ELR (cell line): ENCODE measurements around the gene RAPGEFL1.
"Not testable (repeated sequence)": the region's sequence is repeated elsewhere in the genome, so short reads cannot be mapped to it uniquely, and the experiment has no call there.

Experiments
- DNase-seq: peaks from one replicate; pipeline ENCODE4 v3.0.0-alpha.2; 2015; ENCODE audit warnings: low read depth

RAPGEFL1 gene, protein sequence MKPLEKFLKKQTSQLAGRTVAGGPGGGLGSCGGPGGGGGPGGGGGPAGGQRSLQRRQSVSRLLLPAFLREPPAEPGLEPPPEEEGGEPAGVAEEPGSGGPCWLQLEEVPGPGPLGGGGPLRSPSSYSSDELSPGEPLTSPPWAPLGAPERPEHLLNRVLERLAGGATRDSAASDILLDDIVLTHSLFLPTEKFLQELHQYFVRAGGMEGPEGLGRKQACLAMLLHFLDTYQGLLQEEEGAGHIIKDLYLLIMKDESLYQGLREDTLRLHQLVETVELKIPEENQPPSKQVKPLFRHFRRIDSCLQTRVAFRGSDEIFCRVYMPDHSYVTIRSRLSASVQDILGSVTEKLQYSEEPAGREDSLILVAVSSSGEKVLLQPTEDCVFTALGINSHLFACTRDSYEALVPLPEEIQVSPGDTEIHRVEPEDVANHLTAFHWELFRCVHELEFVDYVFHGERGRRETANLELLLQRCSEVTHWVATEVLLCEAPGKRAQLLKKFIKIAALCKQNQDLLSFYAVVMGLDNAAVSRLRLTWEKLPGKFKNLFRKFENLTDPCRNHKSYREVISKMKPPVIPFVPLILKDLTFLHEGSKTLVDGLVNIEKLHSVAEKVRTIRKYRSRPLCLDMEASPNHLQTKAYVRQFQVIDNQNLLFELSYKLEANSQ

DNA sequence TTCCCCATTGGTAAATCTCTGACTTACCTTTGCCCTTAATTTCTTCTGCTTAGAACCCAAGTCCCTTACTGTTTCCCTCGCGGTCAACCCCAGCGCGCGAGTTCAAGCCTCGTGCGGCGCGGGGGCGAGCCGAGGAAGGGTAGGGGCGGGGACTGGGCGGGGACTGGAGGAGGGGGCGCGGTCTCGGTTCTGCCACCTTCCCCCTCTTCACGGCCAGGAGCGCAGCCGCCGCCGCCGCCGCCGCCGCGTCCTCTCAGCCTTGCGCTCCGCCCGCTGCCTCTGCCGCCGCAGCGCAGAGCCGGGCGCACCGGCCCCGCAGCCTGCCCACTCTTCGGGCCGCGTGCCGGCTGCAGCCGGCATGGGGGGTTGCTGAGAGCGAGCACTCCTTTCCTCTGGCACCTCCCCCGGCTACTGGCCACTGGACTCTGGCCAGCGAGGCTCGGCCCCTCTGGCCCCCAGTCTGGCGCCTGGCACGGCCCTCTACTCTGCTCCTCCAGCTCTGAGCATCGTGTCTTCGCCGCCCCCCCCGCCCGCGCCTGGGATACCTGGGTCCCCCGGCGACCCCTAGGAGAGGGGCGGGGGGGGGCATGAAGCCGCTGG is at the start of gene RAPGEFL1:
TSS of gene RAPGEFL1 (plus strand) at position 196 of the 600 bp plus-strand sequence. CDS start at position 588, 392 bp downstream.
- peak; percentile 71 for DNase-seq

DNA sequence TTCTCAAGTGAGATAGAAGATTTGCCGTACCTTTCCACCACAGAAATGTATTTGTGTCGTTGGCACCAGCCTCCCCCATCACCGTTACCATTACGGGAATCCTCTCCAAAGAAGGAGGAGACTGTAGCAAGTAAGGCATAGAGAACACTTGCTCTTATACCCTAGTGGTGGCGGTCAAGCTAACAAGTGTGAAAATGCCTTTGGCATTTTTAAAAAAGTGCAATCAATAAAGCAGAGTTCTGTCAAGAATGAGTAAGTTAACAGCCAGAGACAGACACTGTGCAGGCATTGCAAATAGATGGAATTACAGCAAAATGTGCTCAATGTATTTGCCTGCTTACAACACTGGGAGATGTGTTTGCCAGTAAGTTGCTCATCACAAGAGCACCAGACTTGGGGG is 47.8 kb upstream of the RAPGEFL1 start:
- no peak for DNase-seq

DNA sequence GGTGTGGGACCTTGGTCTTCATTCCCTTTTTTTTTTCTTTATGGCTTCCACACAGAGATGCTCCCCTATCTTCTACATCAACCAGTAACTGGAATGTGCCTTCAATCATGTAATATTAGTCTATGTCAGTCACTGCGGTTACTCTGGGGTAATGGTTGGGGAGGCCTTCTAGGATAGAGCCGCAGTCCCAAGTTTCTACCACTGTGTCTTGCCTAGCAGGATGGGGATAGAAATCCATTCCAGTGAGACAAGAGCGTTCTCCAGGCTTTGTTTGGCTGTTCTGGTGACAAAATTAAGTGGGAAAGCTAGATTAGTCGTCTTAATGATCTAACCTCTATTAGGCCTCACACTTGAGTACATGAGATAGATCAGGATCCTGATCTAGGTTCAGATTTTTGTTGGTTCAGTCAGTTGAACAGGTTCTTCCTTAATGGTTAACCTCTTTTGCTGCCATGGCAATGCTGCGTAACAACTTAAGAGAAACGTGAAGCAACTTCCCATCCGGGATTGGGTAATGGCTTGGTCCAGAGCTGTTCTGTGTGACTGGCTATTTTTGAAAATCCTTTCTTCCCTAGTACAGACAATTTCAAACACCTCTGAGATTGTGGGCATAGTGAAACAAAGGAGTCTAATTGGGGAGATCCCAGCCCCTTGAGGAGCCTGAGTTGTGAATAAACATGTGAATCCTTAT is 46.8 kb upstream of the RAPGEFL1 start:
- DNase-seq: no peak

DNA sequence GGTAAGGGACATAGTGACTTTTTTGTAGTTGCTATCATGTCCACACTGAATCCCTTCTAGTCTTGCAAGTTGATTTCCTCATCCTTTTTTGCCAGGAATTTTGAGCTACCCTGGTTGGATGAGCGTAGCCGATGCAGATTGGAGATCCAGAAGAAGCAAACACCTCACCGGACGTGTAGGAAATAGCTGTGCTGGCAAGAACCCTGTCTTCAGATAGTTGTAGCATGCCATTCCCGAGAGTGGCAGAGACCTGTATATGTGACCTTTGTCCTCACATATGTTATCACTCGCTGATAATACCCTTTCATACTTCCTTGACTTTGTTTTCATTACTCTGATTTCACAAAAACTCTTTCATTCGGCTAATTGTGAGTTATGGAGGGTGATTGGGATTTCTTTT is 43.1 kb upstream of the RAPGEFL1 start:
- no peak for DNase-seq

DNA sequence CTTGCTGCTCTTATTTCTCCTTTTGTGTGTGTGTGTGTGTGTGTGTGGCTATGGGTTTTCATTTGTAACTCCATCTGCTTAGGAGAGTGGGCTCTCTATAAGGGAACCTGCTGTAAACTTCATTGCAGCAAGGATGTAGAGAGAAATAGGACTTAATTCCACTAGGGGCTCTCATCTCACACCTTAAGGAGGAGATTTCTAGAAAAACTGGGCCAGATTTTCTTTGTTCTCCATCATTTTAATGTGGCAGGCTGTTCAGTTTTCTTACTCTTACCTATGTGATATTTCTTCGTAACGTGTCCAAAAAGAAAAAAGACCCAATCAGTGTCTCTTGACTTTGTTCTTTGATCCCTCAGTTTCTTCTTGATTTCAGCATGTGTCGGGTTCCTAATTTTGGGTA is 41.5 kb upstream of the RAPGEFL1 start:
- no peak for DNase-seq

DNA sequence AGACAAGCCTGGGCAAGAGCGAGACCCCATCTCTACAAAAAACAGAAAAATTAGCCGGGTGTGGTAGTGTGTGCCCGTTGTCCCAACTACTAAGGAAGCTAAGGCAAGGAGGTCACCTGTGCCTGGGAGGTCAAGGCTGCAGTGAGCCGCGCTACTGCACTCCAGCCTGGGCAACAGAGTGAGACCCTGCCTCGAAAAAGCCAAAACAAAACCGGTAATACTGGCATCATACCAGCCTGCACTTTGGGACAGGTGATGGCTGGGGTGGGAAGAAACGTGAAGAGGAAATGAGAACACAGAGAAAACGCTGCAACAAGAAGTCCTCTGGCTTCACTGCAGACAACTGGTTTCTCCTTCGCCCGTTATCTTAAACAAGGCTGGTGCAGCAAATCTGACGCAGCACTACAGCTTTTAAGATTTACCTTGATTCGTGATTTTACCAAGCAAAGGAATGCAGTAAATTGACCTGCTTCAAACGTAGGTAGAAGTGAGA is 37.7 kb upstream of the RAPGEFL1 start:
- no peak for DNase-seq

DNA sequence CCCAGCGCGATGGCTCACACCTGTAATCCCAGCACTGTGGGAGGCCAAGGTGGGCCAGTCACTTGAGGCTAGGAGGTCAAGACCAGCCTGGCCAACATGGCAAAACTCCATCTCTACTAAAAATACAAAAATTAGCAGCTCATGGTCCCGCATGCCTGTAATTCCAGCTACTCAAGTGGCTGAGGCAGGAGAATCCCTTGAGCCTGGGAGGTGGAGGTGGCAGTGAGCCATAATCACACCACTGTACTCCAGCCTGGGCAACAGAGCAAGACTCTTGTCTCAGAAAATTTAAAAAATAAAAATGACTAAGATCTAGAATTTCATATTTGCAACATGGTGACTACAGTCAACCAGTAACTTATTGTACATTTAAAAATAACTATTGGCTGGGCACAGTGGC is 34.1 kb upstream of the RAPGEFL1 start:
- not testable (repeated sequence) for DNase-seq

DNA sequence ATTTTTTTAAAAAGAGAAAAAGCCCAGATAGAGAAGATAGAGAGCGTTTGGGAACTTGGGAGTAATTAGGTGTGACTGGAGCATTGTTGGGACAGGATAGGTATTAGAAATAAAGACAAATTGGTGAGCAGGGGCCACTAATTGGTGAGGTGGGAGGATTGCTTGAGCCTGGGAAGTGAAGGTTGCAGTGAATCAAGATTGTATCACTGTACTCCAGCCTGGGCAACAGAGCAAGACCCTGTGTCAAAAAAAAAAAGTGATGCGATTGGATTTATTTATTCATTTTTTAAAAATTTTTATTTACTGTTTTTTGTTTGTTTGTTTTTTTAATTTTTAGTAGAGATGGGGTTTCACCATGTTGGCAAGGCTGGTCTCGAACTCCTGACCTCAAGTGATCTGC is 31.8 kb upstream of the RAPGEFL1 start:
- no peak for DNase-seq

DNA sequence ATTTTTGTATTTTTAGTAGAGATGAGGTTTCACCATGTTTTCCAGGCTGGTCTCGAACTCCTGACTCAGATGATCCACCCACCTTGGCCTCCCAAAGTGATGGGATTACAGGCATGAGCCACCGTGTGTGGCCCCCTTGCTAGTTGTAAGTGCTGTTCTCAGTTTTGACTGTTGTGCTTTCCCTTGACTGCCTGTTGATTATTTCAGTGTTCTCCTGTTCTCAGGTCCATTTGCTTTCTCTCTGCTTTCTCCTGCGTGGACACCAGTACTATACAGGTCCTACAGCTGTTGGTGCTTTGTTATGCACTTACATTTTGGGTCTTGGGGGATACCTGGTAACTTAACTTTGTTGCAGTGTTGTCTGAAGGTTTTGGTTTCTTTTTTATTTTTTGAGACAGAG is 28.7 kb upstream of the RAPGEFL1 start:
- no peak for DNase-seq

DNA sequence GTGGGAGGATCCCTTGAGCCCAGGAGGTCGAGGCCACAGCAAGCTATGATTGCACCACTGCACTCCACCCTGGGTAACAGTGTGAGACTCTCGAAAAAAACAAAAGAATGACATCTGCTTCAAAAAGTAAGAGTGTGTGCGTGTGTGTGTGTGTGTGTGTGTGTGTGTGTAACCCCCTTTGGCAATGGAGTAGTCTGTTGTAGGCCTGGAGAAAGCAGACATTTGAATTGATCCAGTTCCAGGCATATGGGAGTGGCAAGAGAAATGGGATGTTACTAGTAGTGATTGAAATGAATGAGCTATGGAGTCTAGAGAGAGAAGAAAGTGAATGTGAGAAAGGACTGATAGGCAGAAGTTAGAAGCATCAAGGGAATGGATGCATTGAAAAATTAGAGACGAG is 27.0 kb upstream of the RAPGEFL1 start:
- DNase-seq: no peak

DNA sequence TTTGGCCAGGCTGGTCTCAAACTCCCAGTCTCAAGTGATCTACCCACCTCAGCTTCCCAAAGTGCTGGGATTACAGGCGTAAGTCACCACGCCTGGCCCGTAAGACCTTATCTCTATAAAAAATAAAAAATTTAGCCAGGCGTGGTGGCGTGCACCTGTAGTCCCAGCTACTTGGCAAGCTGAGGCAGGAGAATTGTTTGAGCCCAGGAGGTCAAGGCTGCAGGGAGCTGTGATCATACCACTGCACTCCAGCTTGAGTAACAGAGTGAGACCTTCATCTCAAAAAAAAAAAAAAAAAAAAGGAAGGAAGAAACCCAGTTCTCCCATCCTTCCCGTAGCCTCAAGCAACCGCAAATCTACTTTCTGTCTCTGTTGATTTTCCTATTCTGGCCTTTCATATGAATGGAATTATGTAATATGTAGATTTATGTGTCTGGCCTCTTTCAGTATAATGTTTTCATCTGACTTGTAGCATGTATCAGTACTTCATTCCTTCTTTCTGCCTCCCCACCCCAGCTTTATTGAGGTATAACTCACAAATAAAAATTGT is 25.8 kb upstream of the RAPGEFL1 start:
- no peak for DNase-seq

DNA sequence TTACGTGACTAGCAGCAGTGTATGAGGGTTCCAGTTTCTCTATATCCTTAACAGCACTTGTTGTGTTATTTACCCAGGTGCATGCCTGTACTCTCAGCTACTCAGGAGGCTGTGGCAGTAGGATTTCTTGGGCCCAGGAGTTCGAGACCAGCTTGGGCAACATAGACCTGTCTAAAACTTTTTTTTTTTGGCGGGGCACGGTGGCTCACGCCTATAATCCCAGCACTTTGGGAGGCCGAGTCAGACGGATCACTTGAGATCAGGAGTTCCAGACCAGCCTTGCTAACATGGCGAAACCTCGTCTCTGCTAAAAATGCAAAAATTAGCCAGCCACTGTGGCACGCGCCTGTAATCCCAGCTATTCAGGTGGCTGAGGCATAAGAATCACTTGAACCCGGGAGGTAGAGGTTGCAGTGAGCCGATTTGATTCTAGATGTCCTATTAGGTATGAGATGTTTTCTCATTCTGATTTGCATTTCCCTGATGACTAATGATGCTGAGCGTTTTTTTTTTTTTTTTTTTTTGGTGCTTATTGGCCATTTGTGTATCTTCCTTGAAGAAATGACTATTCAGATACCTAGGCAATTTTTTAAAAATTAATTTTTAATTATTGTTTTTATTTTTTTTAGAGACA is 23.6 kb upstream of the RAPGEFL1 start:
- peak; percentile 26 for DNase-seq

DNA sequence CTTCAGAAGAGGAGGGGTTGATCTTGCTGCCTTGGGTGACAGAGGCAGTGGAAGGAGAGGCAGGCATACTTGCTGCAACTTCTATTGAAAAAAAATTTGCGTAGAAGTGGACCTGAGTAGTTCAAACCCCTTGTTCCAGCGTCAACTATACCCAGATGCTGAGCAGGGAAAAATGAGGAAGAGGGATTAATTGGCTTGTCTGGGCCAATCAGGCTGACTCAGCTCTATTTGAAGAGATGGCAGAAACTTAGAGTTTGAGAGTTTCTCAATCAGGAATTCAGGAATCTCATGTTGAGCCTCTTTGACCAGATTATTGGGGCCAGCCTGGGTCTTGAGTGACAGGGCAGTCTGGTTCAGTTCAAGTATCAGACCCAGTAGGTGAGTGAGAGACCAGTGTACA is 19.3 kb upstream of the RAPGEFL1 start:
- no peak for DNase-seq

DNA sequence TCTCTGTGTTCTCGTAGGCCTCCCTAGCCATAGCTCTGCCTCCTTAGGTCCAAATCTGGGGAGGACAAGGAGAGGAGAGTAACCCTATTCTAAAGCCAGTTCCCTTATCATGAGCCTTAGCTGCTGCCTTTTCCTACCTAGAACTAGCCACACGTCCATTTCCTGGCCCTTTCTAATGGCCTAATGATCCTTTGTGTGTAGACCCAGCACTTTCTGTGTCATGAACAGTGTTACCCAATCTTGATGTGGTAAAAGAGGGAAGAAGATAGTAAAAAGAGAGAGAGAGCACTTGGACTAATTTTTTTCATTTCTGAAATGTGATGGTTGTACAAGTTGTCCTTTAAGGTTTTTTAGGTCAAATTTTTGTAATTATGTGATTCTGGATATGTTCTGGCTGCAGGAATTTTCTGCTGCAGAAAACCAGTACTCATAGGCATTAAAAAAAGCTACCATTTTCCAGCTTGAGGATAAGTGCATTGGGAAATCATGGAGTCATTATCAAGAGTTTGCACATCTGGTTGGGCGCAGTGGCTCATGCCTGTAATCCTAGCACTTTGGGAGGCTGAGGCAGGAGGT is 18.7 kb upstream of the RAPGEFL1 start:
- no peak for DNase-seq

DNA sequence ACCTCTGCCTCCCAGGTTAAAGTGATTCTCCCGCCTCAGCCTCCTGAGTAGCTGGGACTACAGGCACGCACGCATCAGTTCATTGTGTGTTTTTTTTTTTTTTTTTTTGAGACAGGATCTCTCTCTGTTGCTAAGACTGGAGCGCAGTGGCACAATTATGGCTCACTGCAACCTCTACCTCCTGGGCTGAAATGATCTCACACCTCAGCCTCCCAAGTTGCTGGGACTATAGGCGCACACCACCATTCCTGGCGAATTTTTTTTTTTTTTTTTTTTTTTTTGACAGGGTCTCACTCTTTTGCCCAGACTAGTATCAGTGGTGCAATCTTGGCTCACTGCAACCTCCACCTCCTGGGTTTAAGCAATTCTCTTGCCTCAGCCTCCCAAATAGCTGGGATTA is 17.8 kb upstream of the RAPGEFL1 start:
- no peak for DNase-seq

DNA sequence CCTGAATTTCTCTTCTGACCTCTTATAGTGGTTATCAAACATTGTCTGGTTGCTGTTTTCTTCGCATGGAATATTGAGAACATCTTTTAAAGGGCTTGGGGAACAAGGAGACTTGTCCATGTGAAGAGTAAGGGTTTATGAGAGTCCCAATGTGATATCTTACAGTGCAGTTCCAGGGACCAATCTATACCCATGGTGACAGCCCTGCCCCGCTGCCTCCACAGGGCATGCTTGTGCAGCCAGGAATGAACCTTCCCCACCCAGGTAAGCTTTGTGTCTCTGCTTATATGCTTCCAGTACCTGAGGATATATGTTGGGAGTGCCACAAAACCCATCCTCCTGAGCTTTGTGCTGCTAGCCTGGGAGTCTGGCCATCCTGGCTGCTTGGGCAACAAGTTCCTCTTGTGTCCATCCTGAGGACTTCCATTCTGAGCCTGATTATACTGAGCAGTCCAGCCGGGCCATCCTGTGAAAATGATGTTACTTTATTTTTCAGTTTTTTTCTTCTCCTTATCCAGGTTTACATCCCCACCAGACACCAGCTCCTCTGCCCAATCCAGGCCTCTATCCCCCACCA is 9.5 kb upstream of the RAPGEFL1 start:
- no peak for DNase-seq

DNA sequence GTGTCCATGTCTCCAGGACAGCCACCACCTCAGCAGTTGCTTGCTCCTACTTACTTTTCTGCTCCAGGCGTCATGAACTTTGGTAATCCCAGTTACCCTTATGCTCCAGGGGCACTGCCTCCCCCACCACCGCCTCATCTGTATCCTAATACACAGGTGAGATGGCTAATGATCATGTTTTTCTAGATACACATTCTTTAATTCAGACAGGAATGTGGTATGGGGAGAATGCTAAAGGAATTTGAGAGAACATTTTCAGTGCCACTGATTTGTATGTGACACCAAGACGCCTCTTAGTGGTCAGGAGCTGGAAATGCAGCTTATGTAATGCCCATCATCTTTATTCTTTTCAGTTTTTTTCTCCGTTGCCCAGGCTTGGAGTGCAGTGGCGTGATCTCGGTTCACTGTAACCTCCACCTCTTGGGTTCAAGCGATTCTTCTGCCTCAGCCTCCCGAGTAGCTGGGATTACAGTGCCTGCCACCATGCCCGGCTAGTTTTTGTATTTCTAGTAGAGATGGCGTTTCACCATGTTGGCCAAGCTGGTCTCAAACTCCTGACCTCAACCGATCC is 8.9 kb upstream of the RAPGEFL1 start:
- peak; percentile 80 for DNase-seq

DNA sequence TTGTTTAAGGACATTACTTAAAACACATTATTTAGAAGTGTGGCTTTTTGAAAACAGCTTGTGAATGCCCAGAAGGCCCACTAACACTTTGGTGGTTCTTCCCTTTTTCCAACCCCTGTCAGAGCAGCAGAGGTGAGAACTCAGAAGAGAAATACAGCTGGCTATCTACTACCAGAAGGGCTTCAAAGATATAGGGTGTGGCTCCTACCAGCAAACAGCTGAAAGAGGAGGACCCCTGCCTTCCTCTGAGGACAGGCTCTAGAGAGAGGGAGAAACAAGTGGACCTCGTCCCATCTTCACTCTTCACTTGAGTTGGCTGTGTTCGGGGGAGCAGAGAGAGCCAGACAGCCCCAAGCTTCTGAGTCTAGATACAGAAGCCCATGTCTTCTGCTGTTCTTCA is 6.9 kb upstream of the RAPGEFL1 start:
- DNase-seq: no peak

DNA sequence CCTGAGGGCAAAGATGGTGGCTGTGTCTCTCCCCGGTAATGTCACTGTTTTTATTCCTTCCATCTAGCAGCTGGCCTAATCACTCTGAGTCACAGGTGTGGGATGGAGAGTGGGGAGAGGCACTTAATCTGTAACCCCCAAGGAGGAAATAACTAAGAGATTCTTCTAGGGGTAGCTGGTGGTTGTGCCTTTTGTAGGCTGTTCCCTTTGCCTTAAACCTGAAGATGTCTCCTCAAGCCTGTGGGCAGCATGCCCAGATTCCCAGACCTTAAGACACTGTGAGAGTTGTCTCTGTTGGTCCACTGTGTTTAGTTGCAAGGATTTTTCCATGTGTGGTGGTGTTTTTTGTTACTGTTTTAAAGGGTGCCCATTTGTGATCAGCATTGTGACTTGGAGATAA is 5.5 kb upstream of the RAPGEFL1 start:
- peak; percentile 37 for DNase-seq

DNA sequence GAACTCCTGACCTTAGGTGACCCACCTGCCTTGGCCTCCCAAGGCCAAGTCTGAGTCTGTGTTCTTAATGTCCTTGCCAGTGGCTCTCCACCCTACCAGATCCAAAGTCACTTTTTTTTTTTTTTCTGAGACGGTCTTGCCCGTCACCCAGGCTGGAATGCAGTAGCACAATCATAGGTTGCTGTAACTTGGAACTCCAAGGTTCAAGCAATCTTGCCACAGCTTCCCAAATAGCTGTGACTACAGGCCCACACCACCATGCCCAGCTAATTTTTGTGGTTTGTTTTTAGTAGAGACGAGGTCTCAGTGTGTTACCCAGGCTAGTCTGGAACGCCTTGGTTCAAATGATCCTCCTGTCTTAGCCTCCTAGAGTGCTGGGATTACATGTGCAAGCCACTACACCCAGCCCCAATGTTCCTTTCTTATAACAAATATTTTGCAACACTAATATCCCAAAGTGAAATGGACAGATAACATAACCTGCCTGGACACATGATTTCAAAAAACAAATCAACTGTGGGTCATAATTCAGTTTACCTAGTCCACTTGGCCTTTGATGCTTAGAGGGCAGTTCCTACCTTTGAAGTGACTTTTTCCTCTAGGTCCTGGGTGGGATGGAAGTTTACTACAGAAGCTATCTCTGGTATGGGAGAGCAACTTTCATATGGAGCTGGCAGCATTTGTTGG is 4.0 kb upstream of the RAPGEFL1 start:
- no peak for DNase-seq
